Muscle layer of duodenum (tissue), 2 donors: ENCODE measurements around the gene PARVG.

Experiments
- H3K27ac ChIP-seq: one replicate; pipeline ENCODE4 v1.7.0; 2013; ENCODE audit warnings: mild to moderate bottlenecking, low read length
- H3K27me3 ChIP-seq: one replicate; pipeline ENCODE4 v1.7.0; 2013; ENCODE audit warnings: low read depth, mild to moderate bottlenecking, control low read depth, low read length
- H3K36me3 ChIP-seq, 2 donors: one replicate each; pipeline ENCODE4 v1.7.0; 2013; ENCODE audit warnings: low read length in 2 of 2, control low read depth in 1 of 2, mild to moderate bottlenecking in 1 of 2; ENCODE audit not compliant: insufficient read depth in 2 of 2, control insufficient read depth in 1 of 2
- H3K4me1 ChIP-seq, 2 donors: one replicate each; pipeline ENCODE4 v1.7.0; 2013; ENCODE audit warnings: low read length in 2 of 2, mild to moderate bottlenecking in 2 of 2, control low read depth in 1 of 2, moderate library complexity in 1 of 2; ENCODE audit not compliant: insufficient read depth in 2 of 2, control insufficient read depth in 1 of 2
- H3K4me3 ChIP-seq, 2 donors: one replicate each; pipeline ENCODE4 v1.7.0; 2013; ENCODE audit warnings: low read length in 2 of 2, low read depth in 1 of 2, mild to moderate bottlenecking in 1 of 2
- H3K9me3 ChIP-seq, 2 donors: one replicate each; pipeline ENCODE4 v1.7.0; 2013; ENCODE audit warnings: low read length in 2 of 2, control low read depth in 1 of 2, mild to moderate bottlenecking in 1 of 2; ENCODE audit not compliant: control insufficient read depth in 1 of 2
- donor health status: healthy.

PARVG gene

GRCh38 chr22:44207173-44207980, 26.7 kb downstream of the PARVG start:
- peaks cover 0 to 9% of the 10 kb centered on the region in 2 donors for H3K4me1 ChIP-seq
- no peaks in the 10 kb centered on the region for H3K36me3 ChIP-seq
- no peak overlapping the region for H3K4me3 ChIP-seq
- H3K27me3 ChIP-seq = no peaks in the 10 kb centered on the region
- no peaks in the 10 kb centered on the region for H3K9me3 ChIP-seq
- no peak overlapping the region for H3K27ac ChIP-seq

- H3K4me3 ChIP-seq = no peak overlapping the region
- H3K27me3 ChIP-seq = no peaks in the 10 kb centered on the region
- H3K27ac ChIP-seq = no peak overlapping the region
- peaks cover 0 to 13% of the 10 kb centered on the region in 2 donors for H3K4me1 ChIP-seq
- H3K9me3 ChIP-seq = no peaks in the 10 kb centered on the region
- H3K36me3 ChIP-seq = no peaks in the 10 kb centered on the region
These were observed 27.2 kb downstream of the PARVG start for GRCh38 chr22:44207981-44208317.

- Histone ChIP-seq H3K36me3 (no peaks in the 10 kb centered on the region), H3K27me3 (no peaks in the 10 kb centered on the region), H3K9me3 (no peaks in the 10 kb centered on the region), H3K27ac (no peak overlapping the region), H3K4me1 (peaks cover 0 to 13% of the 10 kb centered on the region in 2 donors), H3K4me3 (no peak overlapping the region)
These were observed 28.6 kb downstream of the PARVG start for GRCh38 chr22:44209343-44209742.

- no peak overlapping the region for H3K27ac ChIP-seq
- peaks cover 0 to 13% of the 10 kb centered on the region in 2 donors for H3K4me1 ChIP-seq
- H3K4me3 ChIP-seq = no peak overlapping the region
- H3K27me3 ChIP-seq = no peaks in the 10 kb centered on the region
- peaks cover 0 to 8% of the 10 kb centered on the region in 2 donors for H3K9me3 ChIP-seq
- H3K36me3 ChIP-seq = no peaks in the 10 kb centered on the region
These were observed 30.0 kb downstream of the PARVG start for GRCh38 chr22:44210722-44211121.

GRCh38 chr22:44211256-44211945, 30.7 kb downstream of the PARVG start:
- Histone ChIP-seq H3K9me3 (peaks cover 0 to 8% of the 10 kb centered on the region in 2 donors), H3K27ac (no peak overlapping the region), H3K4me3 (no peak overlapping the region), H3K36me3 (no peaks in the 10 kb centered on the region), H3K4me1 (peaks cover 0 to 13% of the 10 kb centered on the region in 2 donors), H3K27me3 (no peaks in the 10 kb centered on the region)

- Histone ChIP-seq H3K27me3 (no peaks in the 10 kb centered on the region), H3K4me1 (peaks cover 0 to 13% of the 10 kb centered on the region in 2 donors), H3K36me3 (no peaks in the 10 kb centered on the region), H3K27ac (no peak overlapping the region), H3K4me3 (no peak overlapping the region), H3K9me3 (peaks cover 0 to 8% of the 10 kb centered on the region in 2 donors)
These were observed 31.5 kb downstream of the PARVG start for GRCh38 chr22:44211946-44212930.

GRCh38 chr22:44212936-44213335, 32.2 kb downstream of the PARVG start:
- no peaks in the 10 kb centered on the region for H3K36me3 ChIP-seq
- H3K27me3 ChIP-seq = no peaks in the 10 kb centered on the region
- H3K9me3 ChIP-seq = peaks cover 0 to 8% of the 10 kb centered on the region in 2 donors
- no peak overlapping the region for H3K27ac ChIP-seq
- peaks cover 0 to 13% of the 10 kb centered on the region in 2 donors for H3K4me1 ChIP-seq
- no peak overlapping the region for H3K4me3 ChIP-seq

GRCh38 chr22:44213489-44214043, 32.8 kb downstream of the PARVG start:
- Histone ChIP-seq H3K36me3 (no peaks in the 10 kb centered on the region), H3K4me3 (no peak overlapping the region), H3K27ac (no peak overlapping the region), H3K9me3 (peaks cover 0 to 8% of the 10 kb centered on the region in 2 donors), H3K4me1 (peaks cover 0 to 13% of the 10 kb centered on the region in 2 donors), H3K27me3 (no peaks in the 10 kb centered on the region)

GRCh38 chr22:44214187-44214586, 33.5 kb downstream of the PARVG start:
- Histone ChIP-seq H3K27ac (no peak overlapping the region), H3K9me3 (peaks cover 0 to 8% of the 10 kb centered on the region in 2 donors), H3K36me3 (no peaks in the 10 kb centered on the region), H3K4me3 (no peak overlapping the region), H3K27me3 (no peaks in the 10 kb centered on the region), H3K4me1 (peaks cover 0 to 13% of the 10 kb centered on the region in 2 donors)

GRCh38 chr22:44214764-44215163, 34.0 kb downstream of the PARVG start:
- Histone ChIP-seq H3K9me3 (peaks cover 0 to 8% of the 10 kb centered on the region in 2 donors), H3K27me3 (no peaks in the 10 kb centered on the region), H3K4me3 (no peak overlapping the region), H3K36me3 (no peaks in the 10 kb centered on the region), H3K27ac (no peak overlapping the region), H3K4me1 (peaks cover 0 to 13% of the 10 kb centered on the region in 2 donors)
